DOHH2 (cell line): ENCODE data around the gene SLC16A8.

Source experiments
- CTCF ChIP-seq: fragments of 200-600 bp; sonication (generic); IDR thresholded peaks from one replicate; pipeline ENCODE4 v1.5.1; 2014; ENCODE audit warnings: antibody characterized with exemption, mild to moderate bottlenecking, low read depth, low read length; ENCODE audit not compliant: poor library complexity, severe bottlenecking
- EZH2phosphoT487 ChIP-seq: fragments of 200-600 bp; sonication (generic); IDR thresholded peaks from 2 replicates; pipeline ENCODE4 v1.6.1; 2017; ENCODE audit warnings: borderline replicate concordance, mild to moderate bottlenecking, antibody characterized with exemption, low read length, moderate library complexity, mixed read lengths

GRCh38 chr22:38103641-38104040, 19.7 kb upstream of the SLC16A8 start:
- TF ChIP-seq CTCF (no peak), EZH2phosphoT487 (no peak)
